Activated T-helper 9 cell treated with anti-CD3 and anti-CD28 coated beads, Interleukin-2, amount 50 U/mL, for 16 hours (primary cell): Measurements from ENCODE around the gene HPCA.

Source experiments
- DNase-seq: peaks from one replicate; pipeline ENCODE4 v3.0.0-alpha.2; 2020; ENCODE audit warnings: low read depth

The HPCA gene

DNA sequence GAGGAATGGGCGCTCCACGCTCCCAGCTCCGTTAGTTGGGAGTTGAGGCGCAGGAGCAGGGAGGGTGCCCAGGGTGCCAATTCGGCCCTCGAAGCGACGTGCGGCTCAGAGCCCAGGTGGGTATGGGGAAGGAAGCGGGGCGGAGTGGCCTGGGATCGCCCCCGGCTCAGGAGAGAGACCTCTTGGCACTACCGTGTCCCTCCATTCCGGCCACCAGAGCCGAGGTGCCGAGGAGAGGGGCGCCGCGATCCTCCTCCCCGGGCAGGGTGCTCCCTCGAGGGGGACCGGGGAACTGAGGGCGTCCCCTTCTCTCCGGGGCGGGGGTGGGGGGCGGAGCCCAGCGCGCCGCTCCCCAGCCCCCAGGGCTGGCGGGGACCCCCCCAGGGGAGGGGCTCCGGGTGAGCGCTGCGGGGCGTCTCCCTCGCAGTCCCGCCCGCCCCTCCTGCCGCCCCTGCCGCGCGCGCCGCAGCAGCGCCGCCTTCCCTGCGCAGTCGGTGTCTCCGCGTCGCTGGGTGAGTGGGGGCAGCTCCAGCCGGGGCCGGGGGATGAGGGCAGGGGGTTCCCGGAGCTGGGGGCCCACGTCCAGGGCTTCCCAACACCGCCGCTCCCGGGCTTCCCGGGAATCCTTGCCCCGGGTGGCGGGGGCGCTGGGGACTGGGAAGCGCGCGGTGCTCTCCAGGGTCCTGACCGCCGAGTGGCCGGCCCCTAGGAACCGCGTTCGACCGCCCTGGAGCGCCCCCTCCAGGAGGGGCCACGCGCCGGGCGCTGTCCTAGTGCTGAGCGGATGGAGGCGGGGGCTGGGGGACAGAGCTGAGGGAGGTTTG is at the start of gene HPCA:
Gene HPCA, plus strand, starts transcription at position 488 of the 824 bp plus-strand sequence. CDS start 2,408 bp downstream, outside the sequence.
- no peak for DNase-seq

DNA sequence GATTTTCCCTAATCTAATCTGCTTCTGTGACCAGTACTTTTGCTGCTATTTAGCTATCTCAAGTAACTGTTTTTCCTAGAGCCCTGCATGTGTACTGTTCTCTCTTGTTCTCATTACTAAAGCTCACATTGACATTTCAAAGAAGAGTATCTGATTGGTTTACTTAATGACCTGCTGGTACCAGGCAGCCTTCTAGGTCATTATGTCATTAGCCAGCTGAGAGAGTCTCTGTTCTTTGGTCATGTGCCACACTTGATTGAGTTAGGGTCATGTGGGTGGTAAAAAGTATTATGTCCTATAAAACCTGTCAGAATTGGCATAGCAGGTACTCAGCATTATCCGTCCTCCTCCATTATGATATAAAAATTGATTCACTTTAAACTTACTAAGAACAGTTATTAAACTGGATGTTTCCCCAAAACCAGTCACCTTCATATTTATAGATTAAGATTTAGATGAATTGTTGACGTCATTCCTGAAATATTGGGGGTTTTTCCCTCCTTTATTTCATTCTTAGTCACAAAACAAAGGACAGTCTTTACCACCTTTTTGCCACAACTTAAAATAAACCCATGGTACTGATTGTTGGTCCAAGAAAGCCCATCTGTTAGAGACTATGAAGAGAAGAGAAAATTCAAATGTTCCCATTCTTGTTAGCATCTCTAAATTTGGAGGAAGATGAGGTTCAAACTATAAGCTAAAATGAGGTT is 37.8 kb upstream of the HPCA start:
- DNase-seq, result no peak

DNA sequence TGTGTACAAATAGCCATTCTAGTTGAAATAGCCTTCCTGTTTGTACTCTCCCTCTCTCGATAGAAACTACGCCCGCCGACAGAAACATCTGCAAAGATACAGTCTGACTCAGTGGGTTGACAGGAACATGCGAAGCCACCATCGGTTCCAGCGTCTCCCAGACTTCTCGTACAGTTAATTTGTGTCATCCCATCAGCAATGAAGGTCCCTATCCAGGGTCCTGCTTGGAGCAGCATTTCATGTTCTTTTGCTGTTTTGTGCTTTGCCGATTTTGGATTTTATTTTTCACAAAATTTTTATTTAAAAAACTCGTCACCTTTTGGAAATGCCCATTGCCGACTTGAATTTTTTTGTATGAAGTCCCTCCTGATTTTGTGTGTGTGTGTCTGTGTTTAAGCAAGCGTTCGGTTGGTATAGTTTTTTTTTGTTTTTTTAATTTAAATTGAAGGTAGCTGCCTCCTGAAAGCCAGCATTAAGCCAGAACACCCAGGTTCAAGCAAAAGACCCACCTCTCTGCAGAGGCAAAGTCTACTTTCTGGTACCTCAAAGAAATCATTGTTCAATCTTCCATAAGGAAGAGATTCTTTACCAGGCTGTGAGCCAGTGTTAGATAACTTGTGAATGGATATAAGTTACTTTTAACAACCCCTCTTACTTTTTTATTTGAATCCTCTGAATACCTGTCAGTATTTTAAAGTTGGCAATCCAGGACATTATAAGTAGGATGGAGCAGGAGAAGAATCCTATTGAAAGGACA is 30.3 kb upstream of the HPCA start:
- no peak for DNase-seq

GRCh38 chr1:32858136-32858535 is 28.2 kb upstream of the HPCA start:
- no peak for DNase-seq

GRCh38 chr1:32858791-32859190 is 27.5 kb upstream of the HPCA start:
- DNase-seq, result no peak

- DNase-seq, result no peak
Measured at GRCh38 chr1:32859915-32860314, 26.4 kb upstream of the HPCA start.

GRCh38 chr1:32860566-32860965 is 25.7 kb upstream of the HPCA start:
- DNase-seq, result no peak

- DNase-seq, result no peak
Measured at GRCh38 chr1:32861904-32862695, 24.2 kb upstream of the HPCA start.

GRCh38 chr1:32863218-32863880 is 22.9 kb upstream of the HPCA start:
- no peak for DNase-seq

GRCh38 chr1:32863881-32864245 is 22.4 kb upstream of the HPCA start:
- no peak for DNase-seq

- DNase-seq, result no peak
Measured at GRCh38 chr1:32864375-32865019, 21.8 kb upstream of the HPCA start.

- no peak for DNase-seq
Measured at GRCh38 chr1:32865639-32866405, 20.5 kb upstream of the HPCA start.

- no peak for DNase-seq
Measured at GRCh38 chr1:32867151-32867550, 19.1 kb upstream of the HPCA start.

- no peak for DNase-seq
Measured at GRCh38 chr1:32867671-32868070, 18.6 kb upstream of the HPCA start.

GRCh38 chr1:32868085-32868484 is 18.2 kb upstream of the HPCA start:
- no peak for DNase-seq

DNA sequence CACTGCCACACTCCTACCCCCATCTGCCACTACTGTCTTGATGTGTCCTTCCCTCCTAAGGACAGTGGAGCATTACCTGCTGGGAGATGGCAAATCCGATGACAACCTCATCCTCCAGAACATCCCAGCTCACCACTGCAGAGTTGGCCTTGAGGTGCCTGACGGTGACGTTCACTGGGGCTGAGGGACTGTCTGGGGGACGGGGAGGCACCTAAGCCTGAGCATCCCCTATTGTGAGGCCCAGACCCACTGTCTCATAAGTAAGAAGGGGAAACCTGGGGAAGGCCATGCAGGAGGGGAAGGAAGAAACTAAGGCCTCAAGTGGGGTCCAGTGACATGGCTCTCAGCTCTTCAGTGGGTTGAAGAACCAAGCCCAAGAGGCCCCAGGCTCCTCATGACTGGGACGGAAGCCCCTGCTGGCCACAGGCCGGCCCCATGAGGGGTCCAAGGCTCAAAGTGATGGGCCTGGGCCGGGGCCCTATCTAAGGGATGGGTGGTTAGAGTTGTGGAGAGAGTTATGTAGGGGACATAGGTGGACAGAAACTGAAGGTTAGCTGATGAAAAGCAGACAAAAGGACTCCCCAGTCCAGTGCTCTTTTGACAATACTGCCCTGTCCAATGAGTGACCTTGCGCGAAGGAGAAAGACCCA is 17.4 kb upstream of the HPCA start:
- no peak for DNase-seq

DNA sequence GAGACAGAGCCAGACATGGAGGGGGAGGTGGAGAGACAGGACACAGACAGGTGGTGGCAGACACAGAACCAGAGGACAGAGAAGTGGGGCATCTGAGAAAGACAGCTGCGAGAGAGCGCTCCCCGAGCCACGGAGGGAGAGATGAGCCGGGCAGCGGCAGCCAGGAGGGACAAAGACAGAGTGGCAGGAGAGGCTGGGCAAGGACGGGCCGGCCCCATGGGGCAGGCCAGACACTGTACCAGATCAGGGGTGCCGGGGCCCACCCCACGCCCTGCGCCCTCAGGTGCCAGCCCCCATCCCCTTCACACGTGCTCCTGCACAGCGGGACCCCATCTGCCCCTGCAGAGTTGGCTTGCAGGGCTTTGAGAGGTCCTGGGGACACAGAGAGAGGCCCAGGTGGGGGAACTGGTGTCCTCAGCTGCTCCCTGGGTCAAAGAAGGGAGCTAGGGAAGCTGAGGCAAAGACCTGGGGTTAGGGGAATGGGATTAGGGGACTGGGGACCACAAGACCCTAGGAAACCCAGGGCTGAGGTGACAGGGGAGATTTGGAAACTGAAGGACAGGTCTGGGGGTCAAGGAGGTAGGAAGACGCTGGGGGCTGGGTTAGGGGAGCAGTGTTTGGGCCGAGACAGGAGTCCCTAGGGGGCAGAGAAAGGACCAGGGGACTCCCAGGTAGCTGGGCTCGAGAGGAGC is 16.2 kb upstream of the HPCA start:
- no peak for DNase-seq

DNA sequence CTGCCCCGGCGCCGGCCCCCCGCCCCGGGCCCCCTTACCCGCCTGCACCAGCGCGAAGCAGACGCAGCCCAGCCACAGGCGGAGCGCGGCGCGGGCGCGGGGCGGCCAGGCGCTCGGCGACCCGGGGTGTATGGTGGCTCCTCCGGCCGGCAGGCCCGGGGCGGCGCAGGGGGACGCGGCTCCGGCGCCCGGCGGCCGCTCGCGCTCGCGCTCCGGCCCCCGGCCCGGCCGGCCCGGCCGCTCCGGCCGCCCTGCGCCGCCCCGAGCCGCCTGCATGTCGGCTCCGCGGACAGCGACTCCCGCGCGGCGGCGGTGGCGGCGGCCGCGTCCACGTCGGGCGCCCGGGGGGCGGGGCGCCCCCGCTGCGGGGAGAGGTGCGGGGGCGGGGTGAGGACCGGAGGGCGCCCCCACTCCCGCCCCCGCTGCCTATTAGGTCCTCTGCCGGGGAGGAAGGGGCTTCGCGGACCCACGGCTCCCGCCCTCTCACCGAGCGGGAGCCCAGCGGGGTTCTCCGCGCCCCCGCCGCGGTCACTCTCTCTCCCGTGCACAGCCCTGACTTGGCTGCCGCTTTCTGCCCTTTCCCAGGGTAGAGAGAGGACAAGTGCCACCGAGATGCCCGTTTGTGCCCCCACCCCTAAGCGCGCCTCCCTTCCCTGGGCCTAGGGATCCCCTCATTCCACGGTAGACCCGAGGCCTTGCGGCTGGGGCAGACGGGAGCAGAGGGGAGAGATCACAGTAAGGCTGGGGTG is 15.5 kb upstream of the HPCA start, which contains the start of gene FNDC5:
Gene FNDC5, minus strand, starts transcription at position 298 of the 749 bp plus-strand sequence.
- DNase-seq, result no peak
